Prostate gland (tissue), 2 donors: ENCODE results near the gene ACOXL. TPM values are rescaled to one million over a fixed set of nuclear protein-coding genes. Genes with fewer than 3 reads are reported as not detected.
"Not testable (repeated sequence)": the region's sequence is repeated elsewhere in the genome, so short reads cannot be mapped to it uniquely, and the experiment has no call there.

Experiments used
- DNase-seq: peaks from one replicate; pipeline ENCODE4 v3.0.0-alpha.2; 2019; ENCODE audit warnings: low spot score
- H3K27ac ChIP-seq, 2 donors: fragments of 200-600 bp; sonication (generic); 2 replicates each; pipeline ENCODE4 v1.5.1; 2017 to 2019
- H3K27me3 ChIP-seq: fragments of 200-600 bp; sonication (generic); replicated peaks from 2 replicates; pipeline ENCODE4 v1.5.1; 2019; ENCODE audit not compliant: insufficient read depth
- H3K36me3 ChIP-seq, 2 donors: fragments of 200-600 bp; sonication (generic); 1 replicate in 1 of 2; 2 replicates in 1 of 2; pipeline versions ENCODE4 v1.5.1 to v1.8.1; 2017 to 2019
- H3K4me1 ChIP-seq: fragments of 200-600 bp; sonication (generic); replicated peaks from 2 replicates; pipeline ENCODE4 v1.5.1; 2019
- H3K4me3 ChIP-seq, 2 donors: fragments of 200-600 bp; sonication (generic); 2 replicates each; pipeline ENCODE4 v1.5.1; 2017 to 2019
- H3K9me3 ChIP-seq: fragments of 200-600 bp; sonication (generic); 2 replicates; pipeline ENCODE4 v1.5.1; 2017
- CTCF ChIP-seq, 4 experiments: fragments of 200-600 bp in 2 of 4; fragments of 450-650 bp in 2 of 4; sonication (generic) in 2 of 4; IDR thresholded peaks; 1 replicate in 3 of 4; 2 replicates in 1 of 4; pipeline ENCODE4 v1.5.1; 2016 to 2019; ENCODE audit warnings: antibody characterized with exemption in 4 of 4, mild to moderate bottlenecking in 2 of 4, moderate library complexity in 2 of 4
- POLR2A ChIP-seq: fragments of 450-650 bp; IDR thresholded peaks from one replicate; pipeline ENCODE4 v1.6.1; 2016; ENCODE audit warnings: antibody characterized with exemption, mild to moderate bottlenecking
- POLR2AphosphoS5 ChIP-seq: sonication (generic); formaldehyde crosslinking; IDR thresholded peaks from one replicate; pipeline ENCODE4 v1.6.1; 2017; ENCODE audit warnings: antibody characterized with exemption
- WGBS: methylation state at CpG from one replicate; pipeline ENCODE4 v1.1.5; 2018; 5-methylcytosine and 5-hydroxymethylcytosine counted together
- intact Hi-C: fragments of 100-400 bp; cut with DNase I; formaldehyde crosslinking; loops from one replicate; pipeline ENCODE4 v1.14.2; 2022
- total RNA-seq, 2 donors: library from RNA; depleted of rRNA; stranded (reverse); fragments of >200 nt; gene quantifications; one replicate each; pipeline ENCODE4 v1.1.0, GENCODE V29; 2016

Gene ACOXL
- total RNA-seq, 2 donors from 2014 or later, result 8.0 to 8.3 TPM

GRCh38 chr2:110690083-110690965 is 42.0 kb upstream of the ACOXL start:
- Histone ChIP-seq H3K27ac (no peak overlapping the region), H3K4me1 (no peaks in the 10 kb centered on the region), H3K27me3 (no peaks in the 10 kb centered on the region), H3K4me3 (no peak overlapping the region), H3K9me3 (no peaks in the 10 kb centered on the region), H3K36me3 (no peaks in the 10 kb centered on the region)
- 90% methylated on average over 4 of the region's 4 CpGs for WGBS
- intact Hi-C loops, result no loop called here
- DNase-seq, result no peak
- TF ChIP-seq CTCF (IDR thresholded peaks at IDR 0.05) (no peak), POLR2AphosphoS5 (no peak), POLR2A (no peak)

GRCh38 chr2:110691612-110692258 is 40.6 kb upstream of the ACOXL start:
- Histone ChIP-seq H3K27me3 (no peaks in the 10 kb centered on the region), H3K4me1 (no peaks in the 10 kb centered on the region), H3K9me3 (no peaks in the 10 kb centered on the region), H3K4me3 (no peak overlapping the region), H3K27ac (no peak overlapping the region), H3K36me3 (no peaks in the 10 kb centered on the region)
- 95% methylated on average over 11 of the region's 11 CpGs for WGBS
- TF ChIP-seq POLR2A, result no peak
- no peak for TF ChIP-seq POLR2AphosphoS5
- TF ChIP-seq CTCF (IDR thresholded peaks at IDR 0.05), result no peak
- intact Hi-C loops, result no loop called here
- no peak for DNase-seq

GRCh38 chr2:110695146-110695898 is 37.1 kb upstream of the ACOXL start:
- 37% methylated on average over 5 of the region's 5 CpGs for WGBS
- H3K9me3 ChIP-seq, H3K27ac ChIP-seq, H3K4me3 ChIP-seq, H3K36me3 ChIP-seq, DNase-seq, H3K4me1 ChIP-seq, intact Hi-C loops, H3K27me3 ChIP-seq: not testable (repeated sequence)

GRCh38 chr2:110698253-110698652 is 34.1 kb upstream of the ACOXL start:
- H3K27ac ChIP-seq, H3K9me3 ChIP-seq, DNase-seq, H3K36me3 ChIP-seq, intact Hi-C loops, H3K4me3 ChIP-seq, H3K4me1 ChIP-seq, H3K27me3 ChIP-seq: not testable (repeated sequence)
- 100% methylated on average over 1 of the region's 6 CpGs for WGBS

GRCh38 chr2:110702514-110703380 is 29.6 kb upstream of the ACOXL start:
- DNase-seq, result no peak
- no peaks in the 10 kb centered on the region for H3K4me1 ChIP-seq
- intact Hi-C loops, result no loop called here
- 60% methylated on average over 2 of the region's 2 CpGs for WGBS
- no peaks in the 10 kb centered on the region for H3K36me3 ChIP-seq
- H3K9me3 ChIP-seq, result no peaks in the 10 kb centered on the region
- H3K4me3 ChIP-seq, result no peak overlapping the region
- H3K27me3 ChIP-seq, result no peaks in the 10 kb centered on the region
- no peak for TF ChIP-seq POLR2AphosphoS5
- H3K27ac ChIP-seq, result no peak overlapping the region
